GM08714 (cell line): ENCODE results near the gene ATP2C1.
"Not testable (repeated sequence)": the region's sequence is repeated elsewhere in the genome, so short reads cannot be mapped to it uniquely, and the experiment has no call there.

ENCODE experiments used
- H3K4me3 ChIP-seq: fragments of 200-500 bp; sonication (Bioruptor generic); 2 replicates; pipeline ENCODE4 v1.5.1; 2014; ENCODE audit warnings: mild to moderate bottlenecking, low read length, inconsistent platforms
- ZNF274 ChIP-seq: IDR thresholded peaks from 2 replicates; pipeline ENCODE4 v1.6.1; 2012; ENCODE audit warnings: mild to moderate bottlenecking, low read depth, low read length

The ATP2C1 gene

DNA sequence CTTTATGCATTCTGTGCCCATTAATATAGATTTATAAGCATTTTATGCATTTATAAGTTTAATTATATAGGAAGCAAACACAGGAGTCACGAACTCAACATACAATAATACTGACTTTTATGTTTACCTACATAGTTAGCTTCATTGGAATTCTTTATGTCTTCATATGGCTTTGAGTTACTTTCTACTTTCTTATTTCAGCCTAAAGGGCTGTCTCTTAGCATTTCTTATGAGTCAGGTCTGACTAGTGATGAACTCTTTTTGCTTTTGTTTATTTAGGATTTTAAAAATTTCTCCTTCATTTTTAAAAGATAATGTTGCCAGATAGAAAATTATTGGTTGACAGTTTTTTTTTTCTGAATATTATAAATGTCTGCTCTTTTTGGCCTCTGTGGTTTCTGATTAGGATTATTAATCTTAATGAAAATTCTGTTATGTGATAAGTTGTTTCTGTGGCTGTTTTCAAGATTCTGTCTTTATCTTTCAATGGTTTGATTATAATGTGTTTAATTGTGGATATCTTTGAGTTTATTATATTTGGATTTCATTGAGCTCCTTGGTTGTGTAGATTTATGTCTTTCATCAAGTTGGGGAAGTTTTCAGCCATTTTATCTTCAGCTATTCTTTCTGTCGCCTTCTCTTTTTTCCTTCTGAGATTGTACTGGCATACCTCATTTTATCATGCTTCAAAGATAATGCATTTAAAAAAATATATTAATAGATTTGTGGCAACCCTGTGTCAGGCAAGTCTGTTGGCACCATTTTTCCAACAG is 54.3 kb downstream of the ATP2C1 start:
- H3K4me3 ChIP-seq = no peak overlapping the region
- no peak for TF ChIP-seq ZNF274

DNA sequence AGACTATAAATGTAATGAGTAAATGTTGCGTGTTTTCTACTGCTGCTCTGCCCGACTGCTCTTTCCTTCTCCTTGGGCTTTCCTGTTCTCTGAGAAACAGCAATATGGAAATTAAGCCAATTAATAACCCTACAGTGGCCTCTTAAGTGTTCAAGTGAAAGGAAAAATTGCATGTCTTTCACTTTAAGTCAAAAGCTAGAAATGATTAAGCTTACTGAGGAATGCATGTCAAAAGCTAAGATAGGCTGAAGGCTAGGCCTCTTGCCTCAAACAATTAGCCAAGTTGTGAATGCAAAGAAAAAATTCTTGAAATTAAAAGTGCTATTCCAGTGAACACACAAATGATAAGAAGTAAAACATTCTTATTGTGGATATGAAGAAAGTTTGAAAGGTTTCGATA is 55.0 kb downstream of the ATP2C1 start:
- TF ChIP-seq ZNF274 = no peak
- no peak overlapping the region for H3K4me3 ChIP-seq

DNA sequence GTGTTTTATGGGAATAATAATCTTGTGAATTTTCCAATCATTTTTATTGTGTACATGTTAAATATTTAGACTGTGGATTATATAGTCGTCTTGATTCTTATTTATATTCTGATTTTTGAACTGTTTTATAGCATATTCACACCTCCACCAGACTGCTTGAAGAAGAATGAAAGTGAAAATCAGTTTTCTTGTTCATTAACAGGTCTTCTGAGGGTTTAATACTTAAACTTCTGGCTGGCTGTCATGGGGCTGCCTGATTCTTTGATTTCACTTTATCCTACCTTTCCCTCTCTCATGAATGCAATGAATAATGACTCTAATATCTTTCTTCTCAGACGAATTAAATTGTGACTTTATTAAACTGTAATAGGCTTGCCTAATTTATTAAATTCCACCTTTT is 56.2 kb downstream of the ATP2C1 start:
- TF ChIP-seq ZNF274 = no peak

DNA sequence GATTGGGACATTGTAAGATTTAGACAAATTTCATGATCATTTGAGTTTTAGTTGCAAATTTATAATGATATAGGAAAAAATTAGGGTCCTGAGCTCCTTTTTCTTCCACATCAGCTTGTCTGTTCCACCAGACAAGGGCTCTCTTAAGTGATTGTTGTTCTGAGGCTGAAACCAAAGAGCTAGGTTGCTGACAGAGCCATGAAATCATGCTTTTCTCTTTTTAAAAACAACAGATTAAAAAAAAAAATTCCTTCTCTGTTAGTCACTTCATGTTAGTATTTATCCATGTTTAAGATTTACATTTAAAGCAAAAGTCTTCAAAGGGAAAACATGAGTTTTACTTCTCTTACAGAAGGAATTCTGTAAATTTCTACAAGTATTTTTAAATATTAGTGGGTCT is 56.8 kb downstream of the ATP2C1 start:
- TF ChIP-seq ZNF274 = no peak
- no peak overlapping the region for H3K4me3 ChIP-seq

More for the DNA sequence above, 56.2 kb downstream of the ATP2C1 start:
- no peak overlapping the region for H3K4me3 ChIP-seq

- no peak for TF ChIP-seq ZNF274
- H3K4me3 ChIP-seq = no peak overlapping the region
These were observed 61.6 kb downstream of the ATP2C1 start for GRCh38 chr3:130955481-130955880.

DNA sequence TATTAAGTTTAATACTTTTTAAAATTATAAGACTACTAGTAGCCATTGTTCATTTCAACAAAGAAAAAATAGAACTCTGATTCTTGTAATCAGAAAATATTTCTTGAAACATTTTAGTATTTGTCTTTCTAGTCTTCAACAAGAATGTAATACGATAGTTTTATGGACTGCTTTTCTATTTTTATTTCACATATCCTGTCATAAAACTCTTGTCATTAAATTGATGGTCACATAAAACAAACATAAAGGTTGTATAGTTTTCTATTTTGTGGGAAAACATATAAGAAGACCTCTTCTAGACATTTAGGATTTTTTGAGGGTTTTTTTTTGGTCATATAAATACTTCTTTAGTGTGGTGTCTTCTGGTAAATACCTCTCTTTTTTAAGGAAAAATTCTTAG is 62.4 kb downstream of the ATP2C1 start:
- no peak overlapping the region for H3K4me3 ChIP-seq
- no peak for TF ChIP-seq ZNF274

- no peak for TF ChIP-seq ZNF274
- no peak overlapping the region for H3K4me3 ChIP-seq
These were observed 62.8 kb downstream of the ATP2C1 start for GRCh38 chr3:130956721-130957120.

- no peak overlapping the region for H3K4me3 ChIP-seq
- no peak for TF ChIP-seq ZNF274
These were observed 66.4 kb downstream of the ATP2C1 start for GRCh38 chr3:130960139-130960795.

- no peak for TF ChIP-seq ZNF274
These were observed 67.6 kb downstream of the ATP2C1 start for GRCh38 chr3:130961458-130961857.

GRCh38 chr3:130963444-130963843 is 69.6 kb downstream of the ATP2C1 start:
- no peak for TF ChIP-seq ZNF274
- no peak overlapping the region for H3K4me3 ChIP-seq

More at GRCh38 chr3:130961458-130961857, 67.6 kb downstream of the ATP2C1 start:
- H3K4me3 ChIP-seq = no peak overlapping the region

- H3K4me3 ChIP-seq = no peak overlapping the region
- TF ChIP-seq ZNF274 = no peak
These were observed 70.0 kb downstream of the ATP2C1 start for GRCh38 chr3:130963878-130964277.

DNA sequence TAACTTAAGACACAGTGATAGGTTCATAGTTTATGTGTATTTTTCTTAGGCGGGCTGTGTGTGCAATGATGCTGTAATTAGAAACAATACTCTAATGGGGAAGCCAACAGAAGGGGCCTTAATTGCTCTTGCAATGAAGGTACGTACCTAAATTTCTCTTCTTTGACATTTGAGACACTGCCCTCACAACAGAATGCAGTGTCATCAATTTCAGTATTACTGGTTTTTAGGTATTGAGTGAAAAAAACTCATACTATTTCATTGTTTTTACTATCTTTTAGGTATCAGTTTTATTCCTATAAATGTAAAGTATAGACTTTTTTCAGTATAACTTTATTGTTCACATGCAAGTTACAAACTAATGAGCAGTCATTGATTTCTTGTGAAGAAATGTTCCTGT is 73.4 kb downstream of the ATP2C1 start:
- no peak for TF ChIP-seq ZNF274
- no peak overlapping the region for H3K4me3 ChIP-seq

- no peak overlapping the region for H3K4me3 ChIP-seq
- no peak for TF ChIP-seq ZNF274
These were observed 74.3 kb downstream of the ATP2C1 start for GRCh38 chr3:130968221-130968620.

DNA sequence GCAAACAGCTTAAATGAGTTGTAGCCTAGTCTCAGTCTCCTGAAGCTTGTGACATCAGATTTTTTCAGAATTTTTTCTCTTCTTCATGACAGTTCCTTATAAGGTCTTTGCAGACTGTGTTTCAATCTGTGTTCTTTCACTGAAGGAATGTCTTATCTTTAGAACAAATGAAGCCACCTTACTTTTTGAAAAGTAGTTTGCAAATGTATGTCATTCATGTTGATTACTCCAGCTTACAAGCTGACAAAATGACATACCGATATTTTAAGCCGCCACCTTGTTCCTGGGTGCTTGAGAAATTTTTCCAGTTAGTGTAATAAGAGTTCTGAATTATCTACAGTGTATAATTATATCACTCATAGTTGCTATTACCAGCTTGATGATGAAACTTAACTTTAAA is 75.7 kb downstream of the ATP2C1 start:
- no peak for TF ChIP-seq ZNF274
- no peak overlapping the region for H3K4me3 ChIP-seq

- no peak for TF ChIP-seq ZNF274
- no peak overlapping the region for H3K4me3 ChIP-seq
These were observed 77.3 kb downstream of the ATP2C1 start for GRCh38 chr3:130971208-130971607.

DNA sequence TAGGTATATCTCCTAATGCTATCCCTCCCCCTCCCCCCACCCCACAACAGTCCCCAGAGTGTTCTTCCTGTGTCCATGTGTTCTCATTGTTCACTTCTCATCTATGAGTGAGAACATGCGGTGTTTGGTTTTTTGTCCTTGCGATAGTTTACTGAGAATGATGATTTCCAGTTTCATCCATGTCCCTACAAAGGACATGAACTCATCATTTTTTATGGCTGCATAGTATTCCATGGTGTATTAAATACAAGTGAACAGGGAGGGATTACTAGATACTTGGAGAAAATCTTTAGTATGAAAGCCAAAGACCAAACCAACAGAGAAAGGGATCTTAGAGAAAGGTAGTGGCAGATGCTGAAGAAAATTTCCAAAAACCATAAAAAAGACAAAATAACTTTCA is 78.7 kb downstream of the ATP2C1 start:
- H3K4me3 ChIP-seq = not testable (repeated sequence)

DNA sequence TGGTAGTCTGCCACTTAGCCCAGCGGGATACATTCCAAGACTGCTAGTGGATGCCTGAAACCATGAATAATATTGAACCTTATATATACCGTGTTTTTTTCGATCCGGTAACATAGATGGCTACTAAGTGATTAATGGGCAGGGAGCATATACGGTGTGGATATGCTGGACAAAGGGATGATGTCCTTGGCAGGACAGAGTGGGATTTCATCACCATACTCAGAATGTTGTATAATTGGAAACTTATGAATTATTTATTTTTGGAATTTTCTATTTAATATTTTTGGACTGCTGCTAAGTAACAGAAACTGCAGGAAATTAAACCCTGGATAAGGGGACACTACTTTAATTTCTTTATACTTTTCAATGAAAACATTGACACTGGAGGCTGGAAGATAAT is 79.5 kb downstream of the ATP2C1 start:
- TF ChIP-seq ZNF274 = no peak

More for the DNA sequence above, 79.5 kb downstream of the ATP2C1 start:
- H3K4me3 ChIP-seq = no peak overlapping the region
